Right lobe of liver (tissue), 4 donors: ENCODE measurements around the gene FMO3.

Source experiments
- CTCF ChIP-seq, 4 donors: fragments of 200-600 bp in 3 of 4; fragments of 450-650 bp in 1 of 4; IDR thresholded peaks; one replicate each; pipeline versions ENCODE4 v1.5.1 to v1.8.0; 2016 to 2022; ENCODE audit warnings: antibody characterized with exemption in 4 of 4, mild to moderate bottlenecking in 2 of 4
- POLR2A ChIP-seq: fragments of 450-650 bp; IDR thresholded peaks from one replicate; pipeline ENCODE4 v1.6.1; 2017; ENCODE audit warnings: antibody characterized with exemption, mild to moderate bottlenecking
- donor health status: DM: no; HTN: no; CAD: no.
- donor health status: DM: no; HTN: no; CAD: no.
- donor health status: DM: no; HTN: yes; CAD: no.

GRCh38 chr1:171107969-171108368 lies 17.3 kb downstream of the FMO3 start:
- TF ChIP-seq CTCF (IDR thresholded peaks at IDR 0.05), result no peak
- TF ChIP-seq POLR2A, result no peak
